ENCODE results near the gene INCENP.
"Not testable (repeated sequence)": the region's sequence is repeated elsewhere in the genome, so short reads cannot be mapped to it uniquely, and the experiment has no call there.

The INCENP gene

DNA sequence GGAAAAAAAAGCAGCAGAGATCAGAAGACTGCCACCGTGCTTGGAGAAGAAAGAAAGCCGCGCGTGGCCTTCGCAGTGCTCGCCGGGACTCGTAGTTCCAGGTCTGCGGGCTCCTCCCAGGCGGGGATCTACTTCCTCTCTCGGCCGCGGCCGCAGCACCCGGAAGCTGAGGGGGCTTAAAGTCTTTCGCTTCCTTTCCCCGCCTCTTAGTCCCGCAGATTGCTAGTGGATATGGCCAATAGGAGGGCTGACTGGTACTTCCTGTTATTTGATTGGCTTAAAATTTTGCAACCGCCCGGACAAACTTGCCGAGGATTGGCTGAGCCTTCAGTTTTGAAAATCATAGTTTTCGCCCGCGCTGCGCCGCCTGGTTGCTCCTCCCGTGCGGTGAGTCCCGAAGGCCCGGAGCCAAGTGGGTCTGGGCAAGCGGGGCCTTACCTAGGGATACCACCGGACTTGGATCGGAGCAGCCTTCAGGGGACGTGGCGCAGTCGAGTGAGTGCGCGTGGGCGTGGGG, at the start of gene INCENP:
Gene INCENP, plus strand, starts transcription at position 343 of the 517 bp plus-strand sequence. CDS start 4,151 bp downstream, outside the sequence.
- peak within 1 kb of the TSS; percentile 89 for H3K4me3 ChIP-seq (ENCODE audit: low read length)
- peak within 1 kb of the TSS; percentile 88 for H3K9ac ChIP-seq (ENCODE audit: low read depth, low read length)
- no peak within 1 kb of the TSS for H3K27ac ChIP-seq (ENCODE audit: low read length)
- no peaks in the 10 kb centered on the region for H3K9me3 ChIP-seq (ENCODE audit: insufficient read depth, low read depth, low read length)
- H3K27me3 ChIP-seq (ENCODE audit: insufficient read depth, low read length): no peaks in the 10 kb centered on the region
- peaks cover 6% of the 10 kb centered on the region for H3K4me1 ChIP-seq (ENCODE audit: insufficient read depth, low read length)
- H3K36me3 ChIP-seq (ENCODE audit: insufficient read depth, low read depth, low read length): peaks cover 9% of the 10 kb centered on the region

DNA sequence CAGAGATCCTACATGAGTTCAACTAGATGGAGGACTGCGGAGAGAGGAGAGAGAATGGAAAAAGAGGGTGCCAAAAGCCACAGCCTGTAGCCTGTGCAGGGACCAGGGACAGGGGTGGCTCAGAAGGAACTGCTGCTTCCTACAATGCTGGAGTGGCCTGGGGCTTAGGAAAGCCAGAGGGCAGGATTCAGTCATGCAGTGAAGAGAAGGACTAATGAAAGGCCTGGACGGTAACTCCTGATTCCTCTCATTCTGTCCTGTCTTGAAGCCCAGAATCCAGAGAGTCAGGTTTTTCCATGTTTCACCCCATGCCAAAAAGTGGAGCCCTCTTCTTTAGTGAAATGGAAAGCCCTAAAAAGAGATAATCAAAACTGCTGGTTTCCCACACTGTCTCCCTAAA, 48.4 kb upstream of the INCENP start:
- H3K4me1 ChIP-seq (ENCODE audit: insufficient read depth, low read length): no peaks in the 10 kb centered on the region
- H3K9ac ChIP-seq (ENCODE audit: low read depth, low read length): no peak overlapping the region
- H3K4me3 ChIP-seq (ENCODE audit: low read length): no peak overlapping the region
- H3K9me3 ChIP-seq (ENCODE audit: insufficient read depth, low read depth, low read length): no peaks in the 10 kb centered on the region
- H3K36me3 ChIP-seq (ENCODE audit: insufficient read depth, low read depth, low read length): no peaks in the 10 kb centered on the region
- no peaks in the 10 kb centered on the region for H3K27me3 ChIP-seq (ENCODE audit: insufficient read depth, low read length)
- no peak overlapping the region for H3K27ac ChIP-seq (ENCODE audit: low read length)

GRCh38 chr11:62077132-62077531, 46.7 kb upstream of the INCENP start:
- no peak overlapping the region for H3K9ac ChIP-seq (ENCODE audit: low read depth, low read length)
- no peak overlapping the region for H3K27ac ChIP-seq (ENCODE audit: low read length)
- no peaks in the 10 kb centered on the region for H3K4me1 ChIP-seq (ENCODE audit: insufficient read depth, low read length)
- H3K27me3 ChIP-seq (ENCODE audit: insufficient read depth, low read length): no peaks in the 10 kb centered on the region
- no peak overlapping the region for H3K4me3 ChIP-seq (ENCODE audit: low read length)
- no peaks in the 10 kb centered on the region for H3K36me3 ChIP-seq (ENCODE audit: insufficient read depth, low read depth, low read length)
- H3K9me3 ChIP-seq (ENCODE audit: insufficient read depth, low read depth, low read length): no peaks in the 10 kb centered on the region

GRCh38 chr11:62081378-62082291, 42.2 kb upstream of the INCENP start:
- no peaks in the 10 kb centered on the region for H3K4me1 ChIP-seq (ENCODE audit: insufficient read depth, low read length)

GRCh38 chr11:62082292-62082657, 41.5 kb upstream of the INCENP start:
- Histone ChIP-seq H3K4me3 (ENCODE audit: low read length) (no peak overlapping the region), H3K4me1 (ENCODE audit: insufficient read depth, low read length) (no peaks in the 10 kb centered on the region), H3K9ac (ENCODE audit: low read depth, low read length) (no peak overlapping the region), H3K36me3 (ENCODE audit: insufficient read depth, low read depth, low read length) (no peaks in the 10 kb centered on the region), H3K9me3 (ENCODE audit: insufficient read depth, low read depth, low read length) (peaks cover 5% of the 10 kb centered on the region; the same call in 1 of the 2 replicates), H3K27ac (ENCODE audit: low read length) (no peak overlapping the region), H3K27me3 (ENCODE audit: insufficient read depth, low read length) (no peaks in the 10 kb centered on the region)

More at GRCh38 chr11:62081378-62082291, 42.2 kb upstream of the INCENP start:
- H3K9ac ChIP-seq (ENCODE audit: low read depth, low read length): no peak overlapping the region
- no peak overlapping the region for H3K27ac ChIP-seq (ENCODE audit: low read length)
- H3K36me3 ChIP-seq (ENCODE audit: insufficient read depth, low read depth, low read length): no peaks in the 10 kb centered on the region
- 0 out of 2 replicates have a peak overlapping the region, but pooled peaks have one; percentile 11 for H3K4me3 ChIP-seq (ENCODE audit: low read length)
- no peaks in the 10 kb centered on the region for H3K27me3 ChIP-seq (ENCODE audit: insufficient read depth, low read length)
- H3K9me3 ChIP-seq (ENCODE audit: insufficient read depth, low read depth, low read length): peaks cover 5% of the 10 kb centered on the region; the same call in 1 of the 2 replicates

DNA sequence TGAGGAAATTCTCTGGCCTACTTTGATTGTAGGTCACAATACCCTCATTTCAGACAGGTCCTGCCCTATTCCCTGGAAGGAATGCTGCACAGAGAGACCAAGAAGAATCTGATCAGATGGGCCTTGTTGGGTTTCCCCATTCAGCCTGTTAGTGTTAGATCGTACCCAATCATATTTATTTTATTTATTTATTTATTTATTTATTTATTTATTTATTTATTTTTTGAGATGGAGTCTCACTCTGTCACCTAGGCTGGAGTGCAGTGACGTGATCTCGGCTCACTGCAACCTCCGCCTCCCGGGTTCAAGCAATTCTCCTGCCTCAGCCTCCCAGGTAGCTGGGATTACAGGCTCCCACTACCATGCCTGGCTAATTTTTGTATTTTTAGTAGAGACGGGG, 39.0 kb upstream of the INCENP start:
- not testable (repeated sequence) for H3K27ac ChIP-seq (ENCODE audit: low read length); H3K9ac ChIP-seq (ENCODE audit: low read depth, low read length); H3K4me3 ChIP-seq (ENCODE audit: low read length); H3K27me3 ChIP-seq (ENCODE audit: insufficient read depth, low read length); H3K36me3 ChIP-seq (ENCODE audit: insufficient read depth, low read depth, low read length); H3K4me1 ChIP-seq (ENCODE audit: insufficient read depth, low read length)
- peaks cover 30% of the 10 kb centered on the region for H3K9me3 ChIP-seq (ENCODE audit: insufficient read depth, low read depth, low read length)

DNA sequence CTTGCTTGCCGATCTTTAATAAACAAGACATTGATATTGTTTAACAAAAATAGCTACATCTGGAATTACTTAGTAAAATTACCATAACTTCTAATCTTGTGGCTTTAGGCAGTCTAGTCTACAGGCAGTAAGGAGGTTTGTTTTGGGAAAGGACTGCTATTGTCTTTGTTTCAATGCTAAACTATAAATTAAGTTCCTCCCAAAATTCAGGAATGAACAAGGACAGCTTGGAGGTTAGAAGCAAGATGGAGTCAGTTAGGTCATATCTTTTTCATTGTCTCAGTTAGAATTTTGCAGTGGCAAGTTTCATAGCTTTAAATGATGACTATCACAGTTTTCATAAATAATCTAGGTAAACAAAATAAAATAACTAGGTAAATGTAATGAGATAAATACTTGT, 36.1 kb upstream of the INCENP start:
- no peaks in the 10 kb centered on the region for H3K36me3 ChIP-seq (ENCODE audit: insufficient read depth, low read depth, low read length)
- no peak overlapping the region for H3K9ac ChIP-seq (ENCODE audit: low read depth, low read length)
- H3K27me3 ChIP-seq (ENCODE audit: insufficient read depth, low read length): no peaks in the 10 kb centered on the region
- no peaks in the 10 kb centered on the region for H3K4me1 ChIP-seq (ENCODE audit: insufficient read depth, low read length)
- no peak overlapping the region for H3K4me3 ChIP-seq (ENCODE audit: low read length)
- H3K9me3 ChIP-seq (ENCODE audit: insufficient read depth, low read depth, low read length): peaks cover 34% of the 10 kb centered on the region
- H3K27ac ChIP-seq (ENCODE audit: low read length): no peak overlapping the region

DNA sequence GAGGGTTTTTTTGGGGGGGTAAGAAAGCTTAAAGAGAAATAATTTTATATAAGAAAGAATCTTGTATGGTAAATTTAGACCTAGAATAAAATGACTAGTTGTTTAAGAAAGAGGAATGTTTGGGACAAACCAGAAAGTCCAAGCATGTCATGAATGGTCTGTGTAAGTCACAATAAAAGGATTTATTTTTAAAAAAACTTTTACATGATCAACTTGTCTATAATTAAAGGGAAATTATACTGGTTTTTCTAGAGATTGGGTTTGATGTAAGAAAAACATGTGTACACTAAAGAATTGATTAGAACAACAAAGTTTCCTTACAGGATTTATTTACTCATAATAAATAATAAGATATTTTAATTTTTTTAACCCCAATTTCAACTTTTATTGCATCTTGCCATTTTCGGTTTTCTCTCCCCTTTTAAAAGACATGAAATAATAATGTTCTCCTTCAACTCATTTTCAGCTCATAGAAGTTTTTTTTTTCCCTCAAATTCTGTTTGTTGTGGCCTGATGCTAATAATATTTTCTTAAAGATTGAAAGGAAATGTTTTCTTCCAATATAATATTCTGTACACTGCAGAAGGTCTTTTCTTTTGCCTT, 35.4 kb upstream of the INCENP start:
- no peaks in the 10 kb centered on the region for H3K4me1 ChIP-seq (ENCODE audit: insufficient read depth, low read length)
- no peak overlapping the region for H3K9ac ChIP-seq (ENCODE audit: low read depth, low read length)
- H3K27me3 ChIP-seq (ENCODE audit: insufficient read depth, low read length): no peaks in the 10 kb centered on the region
- H3K27ac ChIP-seq (ENCODE audit: low read length): no peak overlapping the region
- H3K36me3 ChIP-seq (ENCODE audit: insufficient read depth, low read depth, low read length): no peaks in the 10 kb centered on the region
- peaks cover 34% of the 10 kb centered on the region for H3K9me3 ChIP-seq (ENCODE audit: insufficient read depth, low read depth, low read length)
- H3K4me3 ChIP-seq (ENCODE audit: low read length): no peak overlapping the region

DNA sequence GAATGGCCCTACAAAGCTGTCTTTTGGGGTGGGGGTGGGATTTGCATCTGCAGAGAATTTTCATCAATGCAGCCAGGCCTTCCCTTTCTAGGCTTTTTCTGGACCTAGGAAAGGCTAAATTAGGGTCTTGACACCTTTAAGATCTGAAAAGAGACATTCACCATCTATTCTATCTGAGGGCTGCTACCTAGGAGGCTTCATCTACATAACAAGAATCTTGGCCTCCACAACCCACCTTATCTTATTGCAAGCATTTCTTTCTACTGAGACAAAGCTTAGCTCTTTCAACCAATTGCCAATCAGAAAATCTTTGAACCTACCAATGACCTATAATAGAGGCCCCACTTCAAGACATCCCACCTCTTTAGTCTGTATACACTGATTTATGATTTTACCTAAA, 20.7 kb upstream of the INCENP start:
- peaks cover 9% of the 10 kb centered on the region; the same call in 1 of the 2 replicates for H3K4me1 ChIP-seq (ENCODE audit: insufficient read depth, low read length)
- H3K9me3 ChIP-seq (ENCODE audit: insufficient read depth, low read depth, low read length): no peaks in the 10 kb centered on the region
- H3K4me3 ChIP-seq (ENCODE audit: low read length): peak overlapping the region; percentile 5
- H3K27me3 ChIP-seq (ENCODE audit: insufficient read depth, low read length): no peaks in the 10 kb centered on the region
- H3K36me3 ChIP-seq (ENCODE audit: insufficient read depth, low read depth, low read length): no peaks in the 10 kb centered on the region
- no peak overlapping the region for H3K9ac ChIP-seq (ENCODE audit: low read depth, low read length)
- no peak overlapping the region for H3K27ac ChIP-seq (ENCODE audit: low read length)

DNA sequence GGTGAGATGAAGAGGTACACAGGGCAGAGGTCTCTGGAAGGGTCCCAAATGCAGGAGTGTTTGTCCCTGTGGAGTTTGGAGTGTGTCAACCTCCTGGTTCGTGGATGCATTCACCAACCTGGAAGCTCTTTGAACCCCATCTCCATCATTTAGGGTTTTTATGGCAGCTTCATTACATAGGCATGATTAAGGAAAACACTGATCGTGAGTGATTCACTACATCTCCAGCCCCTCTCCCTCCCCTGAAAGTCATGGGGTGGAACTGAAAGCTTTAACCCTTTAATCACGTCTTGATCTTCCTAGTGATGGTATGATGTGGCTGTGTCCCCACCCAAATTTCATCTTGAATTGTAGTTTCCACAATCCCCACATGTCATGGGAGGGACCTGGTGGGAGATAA, 19.8 kb upstream of the INCENP start:
- Histone ChIP-seq H3K27me3 (ENCODE audit: insufficient read depth, low read length) (no peaks in the 10 kb centered on the region; the same call in 1 of the 2 replicates), H3K9ac (ENCODE audit: low read depth, low read length) (no peak overlapping the region), H3K36me3 (ENCODE audit: insufficient read depth, low read depth, low read length) (no peaks in the 10 kb centered on the region), H3K27ac (ENCODE audit: low read length) (no peak overlapping the region), H3K4me3 (ENCODE audit: low read length) (no peak overlapping the region), H3K9me3 (ENCODE audit: insufficient read depth, low read depth, low read length) (no peaks in the 10 kb centered on the region), H3K4me1 (ENCODE audit: insufficient read depth, low read length) (peaks cover 9% of the 10 kb centered on the region; the same call in 1 of the 2 replicates)

- no peak overlapping the region for H3K9ac ChIP-seq (ENCODE audit: low read depth, low read length)
- no peak overlapping the region for H3K4me3 ChIP-seq (ENCODE audit: low read length)
- no peaks in the 10 kb centered on the region for H3K36me3 ChIP-seq (ENCODE audit: insufficient read depth, low read depth, low read length)
- no peaks in the 10 kb centered on the region; the same call in 1 of the 2 replicates for H3K27me3 ChIP-seq (ENCODE audit: insufficient read depth, low read length)
- peaks cover 9% of the 10 kb centered on the region; the same call in 1 of the 2 replicates for H3K4me1 ChIP-seq (ENCODE audit: insufficient read depth, low read length)
- H3K9me3 ChIP-seq (ENCODE audit: insufficient read depth, low read depth, low read length): no peaks in the 10 kb centered on the region
- no peak overlapping the region for H3K27ac ChIP-seq (ENCODE audit: low read length)
These were observed 18.8 kb upstream of the INCENP start for GRCh38 chr11:62104816-62105653.

Measured in iPS-20b (cell line).